Midbrain (tissue), 1 donor: ENCODE results near the gene GNA14.
"Not testable (repeated sequence)": the region's sequence is repeated elsewhere in the genome, so short reads cannot be mapped to it uniquely, and the experiment has no call there.

Source experiments
- DNase-seq: peaks from one replicate; lab custom pipeline; 2025; lab: John Stamatoyannopoulos, UW

Gene GNA14

DNA sequence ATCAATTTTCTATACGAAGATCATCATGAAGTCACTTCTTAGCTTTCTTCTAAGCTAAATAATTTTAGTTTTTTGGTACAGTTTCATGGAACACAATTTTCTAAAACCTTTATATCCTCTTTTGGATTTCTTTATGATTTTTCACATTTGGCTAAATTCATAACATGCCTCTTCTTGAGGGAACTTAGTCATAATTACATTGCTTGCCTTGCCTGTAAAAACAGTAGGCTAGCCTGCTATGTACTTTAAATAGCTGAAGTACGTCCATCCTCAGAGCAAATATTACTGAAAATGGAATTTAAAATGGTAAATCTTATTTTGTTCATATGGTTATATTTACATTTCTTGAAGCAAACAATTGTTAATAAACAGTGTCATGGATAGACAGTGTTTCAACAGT, 245.8 kb downstream of the GNA14 start:
- DNase-seq, result no peak

DNA sequence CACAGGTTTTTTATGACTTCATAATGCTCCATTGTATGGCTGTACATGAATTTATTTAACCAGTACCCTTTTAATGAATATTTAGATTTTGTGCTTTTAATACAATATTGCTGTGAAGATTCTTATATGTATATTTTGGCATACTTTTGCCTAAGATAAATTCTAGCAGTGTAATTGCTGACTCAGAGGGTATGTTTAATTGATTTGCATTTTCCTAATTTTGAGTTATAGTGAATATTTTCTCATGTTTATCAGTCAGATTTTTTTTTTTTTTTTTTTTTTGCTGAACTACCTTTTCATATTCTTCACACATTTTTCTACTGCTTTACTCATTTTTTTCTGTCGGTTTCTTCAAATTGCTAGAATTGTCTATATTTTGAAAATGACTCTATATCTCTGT, 248.2 kb downstream of the GNA14 start:
- DNase-seq, result no peak

GRCh38 chr9:77398581-77398980, 249.5 kb downstream of the GNA14 start:
- DNase-seq, result not testable (repeated sequence)

- no peak for DNase-seq
Measured at GRCh38 chr9:77392328-77392727, 255.8 kb downstream of the GNA14 start.

- DNase-seq, result no peak
Measured at GRCh38 chr9:77391834-77392233, 256.3 kb downstream of the GNA14 start.

- DNase-seq, result no peak
Measured at GRCh38 chr9:77386187-77386586, 261.9 kb downstream of the GNA14 start.

DNA sequence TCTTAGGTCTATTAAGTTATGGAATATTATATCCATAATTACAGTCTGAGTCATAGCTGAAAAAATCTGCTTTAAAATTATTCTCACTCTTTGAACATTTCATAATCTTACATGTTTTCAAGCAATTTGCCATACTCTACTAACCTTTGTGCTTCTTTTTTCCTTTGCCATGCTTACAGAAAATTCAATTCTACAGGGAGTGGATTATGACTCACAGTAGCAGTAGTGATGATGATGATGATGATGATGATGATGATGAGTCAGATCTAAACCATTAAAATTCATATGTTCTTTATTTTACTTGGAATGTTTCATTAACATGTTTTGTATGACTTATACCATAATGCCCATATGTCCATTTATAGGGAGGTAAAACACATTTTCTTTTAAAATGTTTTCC, 263.7 kb downstream of the GNA14 start:
- DNase-seq, result no peak

DNA sequence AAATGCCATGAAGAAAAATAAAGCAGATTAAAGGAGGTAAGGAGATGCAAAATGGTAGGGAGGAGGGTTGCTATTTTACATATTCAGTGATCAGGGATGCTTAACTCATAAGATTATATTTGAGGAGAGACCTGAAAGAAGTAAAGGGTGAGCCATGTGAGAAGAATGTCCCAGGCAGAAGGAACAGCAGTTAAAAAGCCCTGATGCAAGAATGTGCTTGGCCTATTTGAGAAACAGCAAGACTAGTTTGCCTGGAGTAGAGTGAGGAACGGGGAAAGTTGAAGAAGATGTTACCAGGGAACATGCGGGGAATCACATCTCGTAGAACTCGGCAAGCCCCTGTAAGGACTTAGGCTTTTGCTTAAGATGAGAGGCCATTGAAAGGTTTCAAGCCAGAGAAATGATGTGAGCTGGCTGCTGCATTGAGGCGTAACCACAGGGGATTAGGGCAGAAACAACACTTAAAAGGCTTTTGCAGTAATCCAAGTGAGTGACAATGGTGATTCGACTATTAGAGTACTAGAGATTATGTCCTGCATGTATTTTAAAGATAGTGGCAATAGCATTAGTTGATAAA, 272.1 kb downstream of the GNA14 start:
- DNase-seq, result no peak

DNA sequence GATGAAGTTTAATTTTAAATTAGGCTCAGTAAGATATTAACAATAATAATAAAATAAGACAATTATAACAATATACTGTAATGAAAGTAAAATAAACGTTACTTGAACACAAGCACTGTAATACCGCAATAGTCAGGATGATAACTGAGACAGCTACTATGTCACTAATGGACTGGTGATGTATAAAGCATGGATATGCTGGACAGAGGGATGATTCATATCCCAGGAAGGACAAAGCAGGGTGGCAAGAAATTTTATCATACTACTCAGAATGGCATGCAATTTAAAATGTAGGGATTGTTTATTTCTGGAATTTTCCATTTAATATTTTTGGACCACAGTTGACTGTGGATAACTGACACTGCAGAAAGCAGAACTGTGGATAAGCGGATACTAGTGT, 273.9 kb downstream of the GNA14 start:
- no peak for DNase-seq
